ENCODE results near the gene TOR4A.
"Not testable (repeated sequence)": the region's sequence is repeated elsewhere in the genome, so short reads cannot be mapped to it uniquely, and the experiment has no call there.

The TOR4A gene

DNA sequence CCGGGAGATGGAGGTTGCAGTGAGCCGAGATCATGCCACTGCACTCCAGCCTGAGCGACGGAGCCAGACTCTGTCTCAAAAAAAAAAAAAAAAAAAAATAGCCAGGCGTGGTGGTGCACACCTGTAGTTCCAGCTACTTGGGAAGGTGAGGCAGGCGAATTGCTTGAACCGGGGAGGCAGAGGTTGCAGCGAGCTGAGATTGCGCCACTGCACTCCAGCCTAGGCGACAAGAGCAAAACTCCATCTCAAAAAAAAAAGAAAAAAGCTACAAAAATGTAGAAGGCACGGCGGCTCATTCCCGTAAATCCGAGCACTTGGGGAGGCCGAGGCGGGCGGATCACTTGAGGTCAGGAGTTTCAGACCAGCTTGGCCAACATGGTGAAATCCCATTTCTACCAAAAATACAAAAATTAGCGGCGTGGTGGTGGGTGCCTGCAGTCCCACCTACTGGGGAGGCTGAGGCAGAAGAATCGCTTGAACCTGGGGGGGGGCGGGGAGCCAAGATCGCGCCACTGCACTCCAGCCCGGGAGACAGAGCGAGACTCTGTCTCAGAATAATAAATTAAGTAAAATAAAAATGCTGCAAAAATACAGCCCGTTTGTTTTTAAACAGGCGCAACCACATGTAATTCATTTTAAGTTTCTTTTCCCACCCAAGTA is 37.9 kb upstream of the TOR4A start:
- DNase-seq, result not testable (repeated sequence)

DNA sequence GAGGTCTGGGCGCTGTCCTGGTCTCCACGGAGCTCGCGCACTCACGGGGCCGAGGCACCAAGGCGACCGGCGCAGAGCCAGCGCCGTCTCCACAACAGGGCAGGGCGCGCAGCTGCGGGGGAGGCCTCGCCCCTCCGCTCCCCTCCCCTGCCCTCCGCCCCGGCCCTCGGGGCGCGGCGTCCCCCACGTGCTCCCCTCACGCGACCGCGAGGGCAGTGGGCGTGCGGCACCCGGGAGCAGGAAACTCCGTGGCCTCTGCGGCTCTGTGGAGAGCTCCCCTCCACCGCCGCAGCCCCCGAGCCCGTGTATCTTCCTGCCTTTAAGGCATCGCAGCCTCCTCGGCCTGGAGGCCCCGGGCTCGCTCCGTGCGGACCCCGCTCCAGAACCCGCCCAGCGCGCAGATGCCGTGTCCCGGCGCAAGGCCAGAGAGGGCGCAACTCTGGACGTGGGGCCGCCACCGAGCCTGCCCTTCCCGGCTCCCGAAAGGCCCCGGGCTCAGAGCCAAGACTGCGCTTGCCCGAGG is 37.1 kb upstream of the TOR4A start:
- DNase-seq, result peak; percentile 47

DNA sequence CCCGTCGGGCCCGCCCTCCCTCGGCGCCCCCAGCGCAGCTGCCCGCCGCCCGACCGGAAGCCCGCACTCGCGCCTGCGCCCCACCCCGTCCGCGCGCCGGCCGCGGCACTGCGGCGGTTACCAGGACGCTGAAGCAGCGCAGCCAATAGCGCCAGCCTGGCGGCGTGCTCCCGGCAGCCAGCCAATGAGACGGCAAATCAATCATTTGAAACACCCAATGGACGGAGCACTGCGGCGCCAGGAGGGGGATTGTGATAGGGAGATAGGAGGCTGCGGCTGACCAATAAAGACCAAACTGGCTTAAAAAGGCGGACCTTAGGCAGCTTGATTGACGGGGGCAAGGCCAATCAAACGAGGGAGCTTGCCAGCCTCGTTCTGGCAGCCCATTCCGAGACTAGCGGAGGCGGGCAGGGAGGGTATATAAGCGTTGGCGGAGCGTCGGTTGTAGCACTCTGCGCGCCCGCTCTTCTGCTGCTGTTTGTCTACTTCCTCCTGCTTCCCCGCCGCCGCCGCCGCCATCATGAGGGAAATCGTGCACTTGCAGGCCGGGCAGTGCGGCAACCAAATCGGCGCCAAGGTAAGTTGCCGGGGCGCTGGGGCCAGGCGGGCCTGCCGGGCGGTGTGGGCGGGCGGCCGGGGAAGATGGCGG is 36.6 kb upstream of the TOR4A start, which contains the start of gene TUBB4B:
Gene TUBB4B (plus strand): TSS at position 447 of the 649 bp plus-strand sequence. CDS start 74 bp downstream, at position 521.
- DNase-seq, result peak; percentile 99

DNA sequence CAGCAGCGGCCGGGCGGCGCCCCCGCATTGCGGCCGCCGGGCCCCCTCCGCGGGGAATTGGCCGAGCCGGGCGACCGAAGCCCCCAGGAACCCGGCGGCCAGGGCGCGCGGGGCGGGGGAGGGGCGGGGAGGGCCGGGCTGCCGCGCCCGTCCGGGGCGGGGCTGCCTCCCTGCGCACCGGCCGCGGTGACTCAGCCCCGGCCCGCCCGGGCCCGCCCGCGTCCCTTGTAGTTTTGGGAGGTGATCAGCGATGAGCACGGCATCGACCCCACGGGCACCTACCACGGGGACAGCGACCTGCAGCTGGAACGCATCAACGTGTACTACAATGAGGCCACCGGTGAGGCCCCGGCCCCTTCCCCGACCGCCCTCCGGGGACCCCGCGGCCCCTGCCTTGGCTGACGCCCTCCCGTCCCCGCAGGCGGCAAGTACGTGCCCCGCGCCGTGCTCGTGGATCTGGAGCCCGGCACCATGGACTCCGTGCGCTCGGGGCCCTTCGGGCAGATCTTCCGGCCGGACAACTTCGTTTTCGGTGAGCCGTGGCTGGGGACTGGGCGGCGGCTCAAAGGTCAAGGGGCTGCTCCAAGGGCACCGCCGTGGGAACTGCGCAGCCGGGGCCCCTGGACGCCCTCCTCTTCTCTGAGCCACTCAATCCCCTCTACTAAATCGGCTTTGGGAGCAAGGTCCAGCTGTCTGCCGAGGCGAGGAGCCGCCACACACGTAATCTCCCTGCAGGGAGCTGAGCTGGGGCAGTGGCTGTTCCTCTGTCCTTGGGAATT is 35.8 kb upstream of the TOR4A start:
- DNase-seq, result no peak

DNA sequence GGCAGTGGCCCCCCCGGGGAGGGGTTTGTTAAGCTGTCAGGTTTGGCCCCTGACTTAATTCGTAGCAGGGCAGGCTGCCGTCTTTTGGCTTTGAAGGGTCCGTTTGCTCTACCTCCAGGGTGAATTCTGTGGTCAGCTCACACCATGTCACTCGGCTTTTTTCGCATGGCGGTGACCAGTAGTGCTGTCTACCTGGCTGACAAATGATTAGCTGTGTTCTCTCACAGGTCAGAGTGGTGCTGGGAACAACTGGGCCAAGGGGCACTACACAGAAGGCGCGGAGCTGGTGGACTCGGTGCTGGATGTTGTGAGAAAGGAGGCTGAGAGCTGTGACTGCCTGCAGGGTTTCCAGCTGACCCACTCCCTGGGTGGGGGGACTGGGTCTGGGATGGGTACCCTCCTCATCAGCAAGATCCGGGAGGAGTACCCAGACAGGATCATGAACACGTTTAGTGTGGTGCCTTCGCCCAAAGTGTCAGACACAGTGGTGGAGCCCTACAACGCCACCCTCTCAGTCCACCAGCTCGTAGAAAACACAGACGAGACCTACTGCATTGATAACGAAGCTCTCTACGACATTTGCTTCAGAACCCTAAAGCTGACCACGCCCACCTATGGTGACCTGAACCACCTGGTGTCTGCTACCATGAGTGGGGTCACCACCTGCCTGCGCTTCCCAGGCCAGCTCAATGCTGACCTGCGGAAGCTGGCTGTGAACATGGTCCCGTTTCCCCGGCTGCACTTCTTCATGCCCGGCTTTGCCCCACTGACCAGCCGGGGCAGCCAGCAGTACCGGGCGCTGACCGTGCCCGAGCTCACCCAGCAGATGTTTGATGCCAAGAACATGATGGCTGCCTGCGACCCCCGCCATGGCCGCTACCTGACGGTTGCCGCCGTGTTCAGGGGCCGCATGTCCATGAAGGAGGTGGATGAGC is 35.0 kb upstream of the TOR4A start:
- DNase-seq, result no peak

DNA sequence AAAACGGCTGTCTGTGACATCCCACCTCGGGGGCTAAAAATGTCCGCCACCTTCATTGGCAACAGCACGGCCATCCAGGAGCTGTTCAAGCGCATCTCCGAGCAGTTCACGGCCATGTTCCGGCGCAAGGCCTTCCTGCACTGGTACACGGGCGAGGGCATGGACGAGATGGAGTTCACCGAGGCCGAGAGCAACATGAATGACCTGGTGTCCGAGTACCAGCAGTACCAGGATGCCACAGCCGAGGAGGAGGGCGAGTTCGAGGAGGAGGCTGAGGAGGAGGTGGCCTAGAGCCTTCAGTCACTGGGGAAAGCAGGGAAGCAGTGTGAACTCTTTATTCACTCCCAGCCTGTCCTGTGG is 34.3 kb upstream of the TOR4A start:
- DNase-seq, result not testable (repeated sequence)

DNA sequence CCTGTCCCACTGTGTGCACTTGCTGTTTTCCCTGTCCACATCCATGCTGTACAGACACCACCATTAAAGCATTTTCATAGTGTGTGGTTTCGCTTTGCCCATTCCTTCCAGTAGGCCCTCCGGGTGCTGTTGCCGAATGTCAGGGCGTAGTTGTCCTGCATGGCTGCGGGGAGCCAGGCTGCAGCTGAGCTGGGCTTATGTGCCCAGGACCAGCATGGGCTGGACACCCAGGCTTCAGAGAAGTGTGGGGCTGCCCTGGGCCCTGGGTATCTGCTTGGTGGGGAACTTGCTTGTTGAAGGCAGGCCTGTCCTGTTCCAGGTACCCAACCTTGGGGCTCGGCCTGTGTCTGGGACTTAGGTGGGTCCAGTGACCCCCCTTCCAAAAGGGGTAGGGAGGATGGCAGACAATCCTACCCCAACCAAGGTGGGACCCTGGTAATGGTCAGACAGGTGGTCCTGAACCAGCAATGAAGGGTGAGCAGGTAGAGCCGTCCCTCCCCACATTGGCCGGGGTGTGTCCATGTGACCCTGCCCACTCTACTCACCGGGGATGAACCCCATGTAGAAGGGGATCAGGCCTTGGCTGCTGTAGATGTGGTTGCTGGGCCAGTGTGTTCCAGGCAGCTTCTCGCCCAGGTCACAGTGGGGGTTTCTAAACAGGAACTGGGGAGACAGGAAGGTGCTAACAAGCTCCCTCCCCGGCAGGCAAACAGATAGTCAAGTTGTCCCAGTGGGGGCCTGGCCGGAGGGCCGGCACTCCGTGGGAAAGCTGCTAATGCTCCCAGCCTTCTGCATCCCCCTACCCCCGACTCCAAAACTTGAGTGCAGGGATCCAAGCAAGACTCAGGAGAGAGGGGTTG is 33.7 kb upstream of the TOR4A start:
- DNase-seq, result no peak

DNA sequence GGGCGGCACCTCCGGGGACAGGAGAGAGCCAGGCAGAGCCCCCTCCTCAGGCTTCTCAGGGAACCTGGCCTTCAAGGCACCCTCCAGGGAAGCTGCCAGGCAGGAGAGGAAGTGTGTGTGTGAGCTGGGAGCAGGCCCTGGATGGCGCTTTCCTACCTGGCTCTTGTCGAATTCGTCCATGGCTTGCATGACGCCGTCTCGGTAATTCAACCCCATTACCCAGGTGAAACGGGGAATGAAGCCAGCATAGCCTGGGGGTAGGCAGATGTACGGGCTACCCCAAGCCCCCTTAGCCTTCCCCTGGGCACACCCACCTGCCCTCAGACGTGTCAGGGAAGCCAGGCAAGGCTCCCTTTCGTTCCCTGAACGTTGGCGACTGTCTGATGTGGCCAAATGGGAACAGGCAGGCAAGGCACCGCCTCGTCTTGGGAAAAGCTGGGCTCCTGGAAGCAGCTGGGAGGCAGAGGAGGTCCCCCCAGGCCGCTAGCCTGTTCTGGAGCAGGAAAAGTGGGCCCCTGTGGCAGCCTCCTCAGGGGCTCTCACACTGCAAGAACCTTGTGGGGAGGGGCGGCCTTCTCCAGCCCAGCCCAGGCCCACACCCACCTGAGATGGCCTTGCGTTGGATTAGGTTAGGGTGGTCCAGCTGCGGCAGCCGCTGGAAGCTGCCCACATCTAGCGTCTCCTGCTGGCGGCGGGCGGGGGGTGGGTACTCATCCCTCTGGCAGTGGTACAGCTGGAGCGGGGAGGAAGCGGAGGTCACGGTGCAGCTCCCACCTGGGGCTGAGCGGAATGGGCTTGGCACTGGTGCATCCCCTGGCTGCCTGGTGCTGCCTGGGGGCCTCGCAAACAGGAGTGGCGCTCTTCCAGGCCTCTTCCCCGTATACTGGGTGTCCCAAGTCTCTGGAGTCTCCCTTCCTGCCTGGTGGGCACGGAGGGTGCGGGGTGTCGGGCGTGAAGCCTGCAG is 32.8 kb upstream of the TOR4A start:
- DNase-seq, result no peak

DNA sequence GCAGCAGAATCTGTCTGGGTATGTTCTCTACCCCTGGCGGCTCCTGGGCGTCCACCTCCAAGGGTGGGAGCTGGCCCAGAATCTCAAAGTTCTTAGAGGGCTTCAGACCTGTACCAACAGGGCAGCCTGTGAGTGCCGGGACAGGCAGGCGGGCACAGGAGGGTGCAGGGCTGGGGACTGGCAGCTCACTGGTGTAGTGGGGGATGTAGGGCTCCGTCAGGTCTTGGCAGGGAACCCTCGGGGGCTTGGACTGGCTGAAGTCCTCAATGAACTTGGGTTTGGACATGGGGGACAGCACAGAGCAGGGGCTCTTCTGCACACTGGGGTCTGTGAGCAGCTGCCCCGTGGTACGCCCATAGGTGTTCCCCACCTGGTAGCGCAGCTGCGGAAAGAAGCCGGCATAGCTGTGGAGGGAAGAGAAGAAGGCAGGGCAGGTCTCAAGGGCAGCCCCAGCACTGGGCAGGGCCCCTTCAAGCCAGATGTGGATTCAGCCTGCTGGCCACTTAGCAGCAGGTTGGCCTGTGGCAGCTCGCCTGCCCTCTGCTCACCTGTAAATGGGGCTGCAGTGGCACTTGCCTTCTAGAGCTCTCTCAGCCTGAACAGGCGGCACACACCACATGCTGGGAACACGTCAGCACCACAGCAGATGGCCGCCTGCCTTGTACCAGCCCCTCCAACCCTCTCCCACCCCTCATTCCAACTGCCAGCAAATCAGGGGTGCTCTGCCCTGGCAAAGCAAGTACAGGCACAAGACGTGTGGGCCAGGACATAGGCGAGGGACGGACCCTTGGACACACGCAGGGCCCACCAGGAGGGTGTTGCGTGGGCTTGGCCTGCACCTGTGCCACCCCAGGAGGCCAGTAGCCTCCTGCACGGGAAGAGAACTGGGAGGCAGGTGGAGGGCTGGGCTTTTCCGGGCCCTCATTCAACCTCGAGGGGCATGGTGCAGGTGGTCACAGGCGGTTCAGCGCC is 31.8 kb upstream of the TOR4A start:
- DNase-seq, result peak; percentile 43

DNA sequence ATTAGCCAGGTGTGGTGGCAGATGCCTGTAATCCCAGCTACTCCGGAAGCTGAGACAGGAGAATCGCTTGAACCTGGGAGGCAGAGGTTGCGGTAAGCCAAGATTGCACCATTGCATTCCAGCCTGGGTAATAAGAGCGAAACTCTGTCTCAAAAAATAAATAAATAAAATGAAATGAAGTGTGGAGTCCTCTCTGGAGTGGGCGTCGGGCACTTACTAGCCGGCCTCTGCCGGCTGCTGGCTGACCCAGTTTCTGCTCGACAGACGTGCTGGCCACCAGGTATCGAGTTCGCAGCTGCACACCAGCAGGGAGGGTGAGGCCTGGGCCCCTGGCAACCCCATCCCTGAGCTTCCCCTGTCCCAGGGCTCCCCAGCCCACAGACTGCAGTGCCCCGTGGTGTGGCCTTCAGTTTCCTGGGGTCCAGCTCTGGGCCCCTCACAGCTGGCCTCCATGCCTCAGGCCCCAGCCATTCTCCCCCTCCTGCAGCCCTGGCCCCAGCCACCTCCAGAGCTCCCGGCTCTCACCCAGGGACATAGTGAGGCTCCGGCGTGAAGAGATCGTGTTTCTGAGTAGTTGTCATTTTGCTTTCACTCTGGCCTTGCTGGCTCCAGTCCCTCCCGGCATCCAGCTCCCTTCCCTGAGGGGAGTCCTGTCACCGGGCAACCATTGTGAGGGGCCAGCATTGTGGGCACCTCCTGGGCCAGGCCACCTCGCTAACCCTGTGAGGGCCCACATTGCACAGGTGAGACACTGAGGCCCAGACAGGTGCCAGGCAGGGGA is 30.2 kb upstream of the TOR4A start:
- DNase-seq, result no peak

DNA sequence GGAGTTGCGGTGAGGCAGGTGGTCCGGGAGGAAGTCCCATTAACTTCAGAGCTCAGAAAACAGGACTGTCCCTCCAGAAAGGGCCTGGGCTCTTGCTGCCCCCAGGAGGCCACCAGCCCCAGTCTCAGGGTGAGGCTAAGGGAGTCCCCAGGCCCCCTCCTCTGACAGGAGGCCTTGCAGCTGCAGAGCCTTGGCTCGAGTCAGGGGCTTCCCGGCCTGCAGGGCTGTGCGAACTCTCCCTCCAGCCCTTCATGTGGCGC is 29.7 kb upstream of the TOR4A start:
- no peak for DNase-seq

DNA sequence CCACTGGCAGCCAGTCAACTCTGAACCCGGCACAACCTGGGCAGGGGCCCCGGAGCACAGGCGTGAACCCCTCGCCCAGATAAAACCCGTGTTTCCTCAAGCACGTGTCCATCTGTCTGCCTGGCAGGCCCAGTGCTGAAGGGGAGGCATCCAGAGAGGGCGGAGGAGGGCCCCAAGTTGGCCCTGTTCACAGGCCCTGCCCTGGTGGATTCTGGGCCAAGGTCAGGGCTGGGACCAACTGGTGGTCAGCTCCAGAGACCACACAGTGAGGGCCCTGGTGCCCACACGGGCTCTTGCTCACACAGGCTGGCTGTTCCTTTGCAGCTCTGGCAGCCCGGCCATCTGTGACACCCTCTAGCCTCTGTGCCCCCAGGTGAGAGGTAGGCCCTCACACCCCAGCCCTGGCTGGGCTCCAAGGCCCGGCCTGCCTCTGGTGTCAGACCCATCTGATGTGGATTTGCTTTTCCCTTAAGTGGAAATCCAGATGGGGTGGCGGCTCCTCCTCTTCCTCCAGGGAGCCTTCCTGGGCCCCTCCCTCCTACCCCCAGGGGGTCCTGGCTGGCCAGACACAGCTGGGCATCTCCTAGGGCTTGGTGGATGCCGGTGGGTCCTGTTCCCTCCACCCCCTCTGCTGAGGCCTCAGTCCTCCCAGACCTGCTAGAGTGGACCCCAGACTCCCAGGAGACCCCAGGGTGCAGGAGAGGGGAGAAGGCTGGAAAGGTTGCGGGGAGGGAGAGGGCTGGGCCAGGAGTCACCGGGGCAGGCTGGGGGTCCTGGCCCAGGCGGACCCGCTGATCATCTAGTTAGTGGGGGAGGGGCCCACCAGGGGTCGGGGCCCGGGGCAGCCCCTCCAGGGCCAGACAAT is 27.0 kb upstream of the TOR4A start:
- DNase-seq, result no peak

DNA sequence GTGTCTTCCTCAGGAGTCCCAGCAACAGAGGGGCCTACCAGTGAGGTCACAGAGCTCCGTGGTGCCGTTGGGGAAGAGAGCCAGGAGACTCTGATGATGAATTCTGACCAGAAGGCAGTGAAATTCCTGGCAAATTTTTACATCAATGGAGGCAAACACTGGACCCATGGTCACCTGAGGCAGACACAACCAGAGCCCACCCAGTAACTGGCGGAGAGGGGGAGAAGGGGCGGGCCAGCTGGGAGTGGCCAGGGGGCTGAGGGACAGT is 26.4 kb upstream of the TOR4A start, which contains the start of gene STPG3:
Gene STPG3 (plus strand): TSS at position 93 of the 268 bp plus-strand sequence. CDS start 1 bp downstream, at position 94.
- no peak for DNase-seq

DNA sequence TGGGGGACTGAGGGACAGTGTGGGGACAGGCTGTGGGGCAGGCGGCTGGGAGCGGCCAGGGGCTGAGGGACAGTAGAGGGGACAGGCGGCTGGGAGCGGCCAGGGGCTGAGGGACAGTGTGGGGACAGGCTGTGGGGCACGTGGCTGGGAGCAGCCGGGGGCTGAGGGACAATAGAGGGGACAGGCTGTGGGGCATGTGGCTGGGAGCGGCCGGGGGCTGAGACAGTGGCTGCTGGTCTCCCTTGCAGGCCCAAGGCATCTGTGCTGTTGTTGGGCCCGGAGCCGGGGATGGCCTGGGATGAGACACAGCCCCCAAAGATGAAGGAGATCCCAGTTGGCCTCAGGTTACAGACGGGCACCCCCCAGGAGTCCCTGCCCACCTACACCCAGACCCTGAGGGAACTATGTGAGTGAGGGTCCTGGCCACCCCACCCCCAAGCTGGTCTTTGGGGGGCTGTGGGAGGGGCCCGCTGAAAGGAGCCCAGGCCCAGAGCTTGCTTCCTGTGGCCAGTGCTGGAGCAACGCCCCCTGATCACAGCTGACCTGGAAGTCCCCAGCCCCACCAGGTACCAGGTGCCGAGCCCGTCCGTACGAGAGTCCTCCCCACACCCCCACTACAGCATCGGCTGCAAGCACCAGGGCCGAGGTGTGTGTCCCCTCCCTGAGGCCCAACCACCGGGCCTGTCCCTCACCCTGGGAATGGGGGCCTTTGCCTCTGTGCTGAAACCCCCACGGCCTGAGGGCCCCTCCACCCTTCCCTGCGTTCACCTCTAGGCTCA is 25.8 kb upstream of the TOR4A start:
- no peak for DNase-seq

DNA sequence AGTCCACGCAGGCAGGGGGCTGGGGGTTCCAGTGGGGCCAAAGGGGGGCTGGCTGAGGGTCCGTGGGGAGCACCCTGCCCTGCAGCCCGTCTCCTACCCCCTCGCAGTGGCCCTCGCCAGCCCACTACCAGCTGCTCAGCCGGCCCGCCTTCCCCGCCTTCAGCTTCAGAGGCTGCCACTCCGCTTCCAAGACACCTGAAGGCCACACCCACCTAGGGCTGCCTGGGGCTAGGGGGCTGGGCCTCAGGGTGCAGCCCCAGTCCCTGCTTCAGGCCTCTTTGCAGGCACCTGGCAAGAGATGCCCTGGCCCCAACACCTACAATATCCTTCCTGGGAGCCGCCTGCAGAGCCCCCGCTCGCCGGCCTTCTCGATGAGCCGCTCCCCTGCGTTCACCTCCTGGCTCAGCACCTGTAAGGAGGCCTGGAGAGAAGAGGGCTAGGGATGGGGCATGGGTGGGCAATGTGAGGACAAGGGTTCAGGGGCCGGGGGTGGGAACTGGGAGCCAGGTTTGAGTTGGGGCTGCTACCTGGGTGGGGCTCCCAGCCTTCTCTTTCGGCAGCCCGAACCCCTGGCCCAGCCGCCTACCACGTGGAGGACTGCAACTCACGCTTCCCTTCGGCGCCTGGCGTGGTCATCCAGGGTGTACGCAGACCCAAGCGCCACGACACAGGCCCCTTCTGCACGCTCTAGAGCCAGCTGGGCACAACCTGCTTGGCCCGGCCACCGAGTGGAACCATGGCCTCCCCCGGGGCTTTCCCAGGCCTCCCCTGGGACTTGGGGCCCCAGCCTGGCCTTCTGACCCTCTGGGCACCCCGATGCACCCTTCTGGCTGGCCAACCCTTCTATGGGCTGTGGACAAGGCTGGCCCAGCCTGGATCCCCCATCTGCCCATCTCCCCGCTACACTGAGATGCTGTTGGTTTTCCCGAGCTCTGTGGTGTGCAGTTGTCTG is 24.7 kb upstream of the TOR4A start:
- no peak for DNase-seq
